HepG2 (cell line): ENCODE measurements around the gene SEC23IP. TPM values are rescaled to one million over a fixed set of nuclear protein-coding genes. Genes with fewer than 3 reads are reported as not detected.

Experiments
- ATAC-seq: fragments of 200-7000 bp; cut with Tn5 transposase; 3 replicates; pipeline ENCODE4 v1.9.1; 2020; ENCODE audit warnings: mild to moderate bottlenecking, moderate library complexity
- BruUV-seq: library from RNA; stranded (reverse); fragments of 400-500 nt; replicated peaks from 2 replicates; lab custom pipeline; 2021; lab: Mats Ljungman, UMichigan
- CTCF ChIA-PET: fragments of 300-600 bp; formaldehyde crosslinking; extraction: SDS; loops from one replicate; lab custom pipeline; 2021; ENCODE audit warnings: low total read pairs, inconsistent platforms, low intra/inter-chr PET ratio; lab: Yijun Ruan, JAX
- POLR2A ChIA-PET: fragments of 350-600 bp; sonication (Branson Sonifier 250); formaldehyde crosslinking; loops from one replicate; lab custom pipeline; 2020; ENCODE audit warnings: antibody characterized with exemption, inconsistent platforms; lab: Yijun Ruan, JAX
- DNase-seq: peaks from one replicate; pipeline ENCODE4 v3.0.0-alpha.2; 2015; ENCODE audit warnings: low spot score
- FAIRE-seq: peaks from 3 replicates; lab custom pipeline; 2011; peaks lifted over from hg19 to GRCh38; lab: Jason Lieb, UNC
- H2AFZ ChIP-seq: one replicate; pipeline ENCODE4 v1.6.1; 2011; ENCODE audit warnings: low read length, inconsistent platforms
- H3K27ac ChIP-seq: fragments of 300-600 bp; 3 replicates; pipeline ENCODE4 v1.8.0; 2011; ENCODE audit warnings: mixed run types, mild to moderate bottlenecking, mixed read lengths, low read length, inconsistent platforms; ENCODE audit not compliant: insufficient read depth; ENCODE audit errors: extremely low read length
- H3K27me3 ChIP-seq, 2 experiments: fragments of 200-600 bp in 1 of 2; 2 replicates in 1 of 2; 3 replicates in 1 of 2; pipeline versions ENCODE4 v1.6.0 to v1.8.0; 2011; ENCODE audit warnings: low read length in 2 of 2, mild to moderate bottlenecking in 2 of 2, moderate library complexity in 2 of 2, inconsistent platforms in 1 of 2; ENCODE audit not compliant: insufficient read depth in 2 of 2, control insufficient read depth in 1 of 2
- H3K36me3 ChIP-seq, 2 experiments: fragments of 200-600 bp in 1 of 2; replicated peaks in 1 of 2; 2 replicates in 1 of 2; 3 replicates in 1 of 2; pipeline versions ENCODE4 v1.5.1 to v1.8.0; 2011; ENCODE audit warnings: low read length in 2 of 2, inconsistent platforms in 1 of 2; ENCODE audit not compliant: insufficient read depth in 2 of 2, control insufficient read depth in 1 of 2
- H3K4me1 ChIP-seq: 2 replicates; pipeline ENCODE4 v1.5.1; 2012; ENCODE audit warnings: low read length, inconsistent platforms; ENCODE audit not compliant: insufficient read depth
- H3K4me2 ChIP-seq: 2 replicates; pipeline ENCODE4 v1.6.0; 2011; ENCODE audit warnings: low read depth, low read length, inconsistent platforms
- H3K4me3 ChIP-seq, 3 experiments: fragments of 200-600 bp in 1 of 3; sonication (generic), shearing (Covaris generic) in 1 of 3; replicated peaks in 1 of 3; 2 replicates each; pipeline ENCODE4 v1.5.1; 2011 to 2016; ENCODE audit warnings: low read length in 3 of 3, inconsistent platforms in 2 of 3, low read depth in 2 of 3, mild to moderate bottlenecking in 2 of 3, control low read depth in 1 of 3, mixed read lengths in 1 of 3; ENCODE audit not compliant: insufficient read depth in 1 of 3
- H3K79me2 ChIP-seq: one replicate; pipeline ENCODE4 v1.6.1; 2011; ENCODE audit warnings: low read length, inconsistent platforms; ENCODE audit not compliant: insufficient read depth
- H3K9ac ChIP-seq: 2 replicates; pipeline ENCODE4 v1.6.0; 2011; ENCODE audit warnings: mild to moderate bottlenecking, low read depth, low read length, inconsistent platforms; ENCODE audit not compliant: insufficient read depth
- H3K9me3 ChIP-seq: 2 replicates; pipeline ENCODE4 v1.5.1; 2012; ENCODE audit warnings: mild to moderate bottlenecking, low read length
- H4K20me1 ChIP-seq: 2 replicates; pipeline ENCODE4 v1.6.0; 2011; ENCODE audit warnings: inconsistent platforms, mild to moderate bottlenecking, low read length, moderate library complexity; ENCODE audit not compliant: insufficient read depth
- AHDC1 ChIP-seq: sonication (generic); formaldehyde crosslinking; IDR thresholded peaks from 2 replicates; pipeline ENCODE4 v1.5.1; 2020; ENCODE audit warnings: mild to moderate bottlenecking, missing genetic modification reagents, borderline replicate concordance
- NFATC3 ChIP-seq: sonication (generic); formaldehyde crosslinking; IDR thresholded peaks from 2 replicates; pipeline ENCODE4 v1.5.1; 2020; ENCODE audit warnings: mild to moderate bottlenecking, missing genetic modification reagents
- ZSCAN20 ChIP-seq: sonication (generic); formaldehyde crosslinking; IDR thresholded peaks from 2 replicates; pipeline ENCODE4 v1.4.0; 2020; ENCODE audit warnings: missing genetic modification reagents, mild to moderate bottlenecking, borderline replicate concordance
- WGBS: methylation state at CpG from one replicate; pipeline ENCODE4 v1.1.6; 2017; ENCODE audit warnings: low lambda C conversion rate; 5-methylcytosine and 5-hydroxymethylcytosine counted together
- in situ Hi-C: cut with HindIII; loops from 2 replicates; pipeline ENCODE4 v1.10.0; 2017; ENCODE audit warnings: low pct_unique_long_range_greater_than_20kb; ENCODE audit not compliant: extremely low pct_ligation_motif_present
- intact Hi-C: fragments of 100-400 bp; cut with micrococcal nuclease; formaldehyde crosslinking; loops from one replicate; pipeline ENCODE4 v1.10.0; 2022; ENCODE audit not compliant: unreplicated experiment
- polyA plus RNA-seq, 8 experiments: library from polyadenylated mRNA; depleted of rRNA in 3 of 8; stranded (reverse) in 7 of 8; unstranded in 1 of 8; fragments of >200 nt; fragmentation: Illumina TruSeq in 4 of 8; extraction: Trizol in 4 of 8; gene quantifications; 2 replicates each; pipeline versions ENCODE4 v1.2.1 to v1.2.3, GENCODE V29; 2011 to 2016; ENCODE audit warnings: low read depth in 4 of 8, missing spikeins in 1 of 8, mixed read lengths in 1 of 8; ENCODE audit not compliant: insufficient read depth in 1 of 8
- total RNA-seq, 5 experiments: library from RNA; depleted of rRNA; stranded (reverse); fragments of >200 nt; fragmentation: Illumina TruSeq; extraction: Trizol; gene quantifications; 2 replicates each; pipeline ENCODE4 v1.2.3, GENCODE V29; 2016; ENCODE audit warnings: low read depth in 1 of 5

The SEC23IP gene
- total and polyA plus RNA-seq, 2 of the 13 experiments (the other 11 are each of a cell fraction or from before 2014, with no cell fraction given) = 32.3 to 57.7 TPM

GRCh38 chr10:119860866-119861607 lies 31.5 kb upstream of the SEC23IP start:
- no peak overlapping the region for H2AFZ ChIP-seq
- H3K9me3 ChIP-seq = no peaks in the 10 kb centered on the region
- H3K4me1 ChIP-seq = peaks cover 40% of the 10 kb centered on the region
- H3K79me2 ChIP-seq = peaks cover 80% of the 10 kb centered on the region
- peak; percentile 36 for FAIRE-seq
- H3K9ac ChIP-seq = no peak overlapping the region
- CTCF ChIA-PET = interaction anchor here (2.1 kb wide), 1 partner anchor 110 kb away, joined by 22 read pairs; no protein-coding TSS in a partner anchor
- no peak for DNase-seq
- no TSS peak for BruUV-seq
- TF ChIP-seq AHDC1 (CRISPR knock-in tag) (no peak), NFATC3 (CRISPR knock-in tag) (no peak), ZSCAN20 (CRISPR knock-in tag) (no peak)
- H3K27ac ChIP-seq = no peak overlapping the region
- in situ Hi-C loops (loop anchor here (5.0 kb wide), 1 partner anchor 109 kb away; no protein-coding TSS in a partner anchor), intact Hi-C loops (no loop called here)
- WGBS = 90% methylated on average over 7 of the region's 7 CpGs
- H4K20me1 ChIP-seq = peaks cover 24% of the 10 kb centered on the region
- no peaks in the 10 kb centered on the region for H3K27me3 ChIP-seq
- H3K4me3 ChIP-seq = no peak overlapping the region
- no peak overlapping the region for H3K4me2 ChIP-seq
- peaks cover 4 to 24% of the 10 kb centered on the region in 2 experiments; a peak in 4 of 5 replicates for H3K36me3 ChIP-seq
- ATAC-seq = no peak
- POLR2A ChIA-PET = interaction anchor here (0.9 to 2.2 kb wide), 2 partner anchors 12 to 210 kb away, joined by 4 to 9 read pairs; partner anchors contain the start of genes BAG3 and MCMBP
